ENCODE results near the gene KLHDC3.

DNA sequence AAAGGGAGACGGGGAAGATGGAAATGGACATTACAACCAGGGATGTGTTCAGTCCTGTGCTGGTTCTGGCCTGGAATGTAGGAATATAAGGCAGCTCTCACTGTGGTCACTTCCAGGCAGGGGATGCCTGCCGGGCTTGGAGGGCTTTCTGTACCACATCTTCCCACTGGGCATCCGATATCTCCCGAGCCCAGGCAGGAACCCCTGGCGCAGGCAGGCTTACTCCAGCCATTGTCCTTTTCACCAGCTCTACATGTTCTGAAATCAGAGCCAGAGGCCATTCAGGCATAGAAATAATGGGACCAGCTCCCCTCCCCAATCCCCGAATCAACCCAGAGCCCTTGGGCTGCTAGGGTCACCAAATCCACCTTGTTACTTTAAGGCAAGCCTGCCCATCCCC, 1.7 kb upstream of the KLHDC3 start:
- TF ChIP-seq, protein P1, sequence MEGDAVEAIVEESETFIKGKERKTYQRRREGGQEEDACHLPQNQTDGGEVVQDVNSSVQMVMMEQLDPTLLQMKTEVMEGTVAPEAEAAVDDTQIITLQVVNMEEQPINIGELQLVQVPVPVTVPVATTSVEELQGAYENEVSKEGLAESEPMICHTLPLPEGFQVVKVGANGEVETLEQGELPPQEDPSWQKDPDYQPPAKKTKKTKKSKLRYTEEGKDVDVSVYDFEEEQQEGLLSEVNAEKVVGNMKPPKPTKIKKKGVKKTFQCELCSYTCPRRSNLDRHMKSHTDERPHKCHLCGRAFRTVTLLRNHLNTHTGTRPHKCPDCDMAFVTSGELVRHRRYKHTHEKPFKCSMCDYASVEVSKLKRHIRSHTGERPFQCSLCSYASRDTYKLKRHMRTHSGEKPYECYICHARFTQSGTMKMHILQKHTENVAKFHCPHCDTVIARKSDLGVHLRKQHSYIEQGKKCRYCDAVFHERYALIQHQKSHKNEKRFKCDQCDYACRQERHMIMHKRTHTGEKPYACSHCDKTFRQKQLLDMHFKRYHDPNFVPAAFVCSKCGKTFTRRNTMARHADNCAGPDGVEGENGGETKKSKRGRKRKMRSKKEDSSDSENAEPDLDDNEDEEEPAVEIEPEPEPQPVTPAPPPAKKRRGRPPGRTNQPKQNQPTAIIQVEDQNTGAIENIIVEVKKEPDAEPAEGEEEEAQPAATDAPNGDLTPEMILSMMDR (conservative IDR thresholded peaks at IDR 0.05 in 1 of 2, IDR thresholded peaks at IDR 0.05 in 1 of 2; ENCODE audit: extremely low read depth in 1 of 2, insufficient read depth in 1 of 2, low read depth in 1 of 2, low read length in 2 of 2), result no peak
- no peak for TF ChIP-seq EZH2 (IDR thresholded peaks at IDR 0.05; ENCODE audit: borderline replicate concordance, low read length)
